B cell (primary cell): ENCODE data around the gene THY1. TPM values are rescaled to one million over a fixed set of nuclear protein-coding genes. Genes with fewer than 3 reads are reported as not detected.

Experiments
- ATAC-seq: fragments of 200-7000 bp; cut with Tn5 transposase; one replicate; pipeline ENCODE4 v1.10.0; 2021; ENCODE audit warnings: low read depth, mild to moderate bottlenecking, moderate number of reproducible peaks, moderate library complexity
- CTCF ChIA-PET: fragments of 350-600 bp; sonication (Branson Sonifier 250); formaldehyde crosslinking; loops from one replicate; lab custom pipeline; 2021; ENCODE audit warnings: antibody characterized with exemption, inconsistent platforms; lab: Charles Lee
- POLR2A ChIA-PET: fragments of 350-600 bp; sonication (Branson Sonifier 250); formaldehyde crosslinking; loops from one replicate; lab custom pipeline; 2021; ENCODE audit warnings: antibody characterized with exemption; lab: Charles Lee
- DNase-seq: peaks from one replicate; pipeline ENCODE4 v3.0.0; 2013
- H2AFZ ChIP-seq: 2 replicates; pipeline ENCODE4 v1.6.1; 2012; ENCODE audit warnings: mild to moderate bottlenecking, low read depth, low read length; ENCODE audit not compliant: insufficient read depth, poor library complexity, severe bottlenecking
- H3K27ac ChIP-seq, 2 donors: 1 replicate in 1 of 2; 2 replicates in 1 of 2; pipeline ENCODE4 v1.5.1; 2012 to 2013; ENCODE audit warnings: low read length in 2 of 2, mild to moderate bottlenecking in 2 of 2, moderate library complexity in 1 of 2
- H3K27me3 ChIP-seq, 4 experiments: fragments of 200-600 bp in 1 of 4; sonication (generic) in 1 of 4; replicated peaks in 1 of 4; 1 replicate in 2 of 4; 2 replicates in 2 of 4; pipeline versions ENCODE4 v1.6.1 to v1.7.0; 2013 to 2016; ENCODE audit warnings: low read length in 3 of 4, mild to moderate bottlenecking in 2 of 4, mixed read lengths in 1 of 4, moderate library complexity in 1 of 4; ENCODE audit not compliant: insufficient read depth in 4 of 4, control insufficient read depth in 3 of 4; ENCODE audit errors: control extremely low read depth in 1 of 4
- H3K36me3 ChIP-seq, 2 experiments: replicated peaks in 1 of 2; 1 replicate in 1 of 2; 2 replicates in 1 of 2; pipeline versions ENCODE4 v1.6.1 to v1.7.1; 2013; ENCODE audit warnings: low read length in 1 of 2; ENCODE audit not compliant: insufficient read depth in 2 of 2, control insufficient read depth in 1 of 2; ENCODE audit errors: control extremely low read depth in 1 of 2, extremely low read depth in 1 of 2
- H3K4me1 ChIP-seq, 2 donors: fragments of 200-600 bp in 1 of 2; sonication (generic) in 1 of 2; 1 replicate in 1 of 2; 2 replicates in 1 of 2; pipeline versions ENCODE4 v1.5.1 to v1.6.1; 2013 to 2017; ENCODE audit warnings: low read length in 2 of 2; ENCODE audit not compliant: control insufficient read depth in 2 of 2, insufficient read depth in 2 of 2
- H3K4me2 ChIP-seq: replicated peaks from 2 replicates; pipeline ENCODE3; 2012; ENCODE audit warnings: mild to moderate bottlenecking, low read depth, low read length; ENCODE audit not compliant: poor library complexity, severe bottlenecking
- H3K4me3 ChIP-seq, 5 experiments: fragments of 200-600 bp in 1 of 5; sonication (generic) in 1 of 5; 1 replicate in 3 of 5; 2 replicates in 2 of 5; pipeline versions ENCODE4 v1.5.1 to v1.7.0; 2011 to 2016; ENCODE audit warnings: low read length in 4 of 5, mild to moderate bottlenecking in 4 of 5, low read depth in 2 of 5, control low read depth in 1 of 5, moderate library complexity in 1 of 5; ENCODE audit not compliant: insufficient read depth in 1 of 5; ENCODE audit errors: control extremely low read depth in 1 of 5, extremely low read depth in 1 of 5
- H3K79me2 ChIP-seq: fragments of 200-600 bp; sonication (generic); one replicate; pipeline ENCODE4 v1.6.0; 2016; ENCODE audit warnings: low read length; ENCODE audit not compliant: control insufficient read depth, insufficient read depth
- H3K9ac ChIP-seq: fragments of 200-600 bp; sonication (generic); 2 replicates; pipeline ENCODE4 v1.6.1; 2017; ENCODE audit warnings: mild to moderate bottlenecking, low read length, moderate library complexity
- H3K9me3 ChIP-seq, 3 donors: one replicate each; pipeline versions ENCODE4 v1.6.1 to v1.7.1; 2013; ENCODE audit warnings: low read length in 2 of 3; ENCODE audit not compliant: control insufficient read depth in 2 of 3, insufficient read depth in 1 of 3; ENCODE audit errors: control extremely low read depth in 1 of 3
- H4K20me1 ChIP-seq: 2 replicates; pipeline ENCODE4 v1.6.0; 2012; ENCODE audit warnings: mild to moderate bottlenecking, low read length; ENCODE audit not compliant: insufficient read depth, control insufficient read depth, poor library complexity, severe bottlenecking
- H3K27ac Mint-ChIP-seq: one replicate; pipeline ENCODE4 v1.8.0; 2021; ENCODE audit warnings: mixed read lengths
- H3K27me3 Mint-ChIP-seq: one replicate; pipeline ENCODE4 v1.8.0; 2021; ENCODE audit warnings: mixed read lengths
- H3K4me1 Mint-ChIP-seq: one replicate; pipeline ENCODE4 v1.8.0; 2021; ENCODE audit warnings: mixed read lengths
- H3K4me3 Mint-ChIP-seq: one replicate; pipeline ENCODE4 v1.8.0; 2021; ENCODE audit warnings: mixed read lengths
- H3K9me3 Mint-ChIP-seq: one replicate; pipeline ENCODE4 v1.8.0; 2022; ENCODE audit warnings: mixed read lengths; ENCODE audit not compliant: insufficient read depth
- CTCF ChIP-seq: fragments of 200-600 bp; IDR thresholded peaks from one replicate; pipeline ENCODE4 v1.8.0; 2022; ENCODE audit warnings: antibody characterized with exemption, mild to moderate bottlenecking
- EZH2 ChIP-seq: IDR thresholded peaks from 2 replicates; pipeline ENCODE4 v1.6.1; 2012; ENCODE audit warnings: borderline replicate concordance, low read depth, mild to moderate bottlenecking, moderate library complexity, low read length; ENCODE audit not compliant: insufficient read depth, poor library complexity, severe bottlenecking
- WGBS: methylation state at CpG from one replicate; pipeline ENCODE4 v1.1.5; 2013; ENCODE audit warnings: missing lambda C conversion rate; ENCODE audit not compliant: insufficient coverage; 5-methylcytosine and 5-hydroxymethylcytosine counted together
- intact Hi-C: fragments of 100-400 bp; cut with micrococcal nuclease; formaldehyde crosslinking; loops from one replicate; pipeline ENCODE4 v1.10.0; 2022
- polyA plus RNA-seq: library from polyadenylated mRNA; depleted of rRNA; stranded (reverse); fragments of >200 nt; gene quantifications from 2 replicates; pipeline ENCODE4 v1.2.3, GENCODE V29; 2012
- total RNA-seq, 2 donors: library from RNA; stranded (reverse); fragments of 120-200 nt in 1 of 2; gene quantifications; 1 replicate in 1 of 2; 2 replicates in 1 of 2; pipeline versions ENCODE4 v1.2.3 to v1.2.4, GENCODE V29; 2013 to 2022

Gene THY1
- total and polyA plus RNA-seq, 2 donors (not counting 1 experiment from before 2014, with no cell fraction given) = not detected

GRCh38 chr11:119461229-119461963 is 38.4 kb upstream of the THY1 start:
- ChIA-PET POLR2A (interaction anchor here (0.6 to 0.7 kb wide), 2 partner anchors 12 to 33 kb away, joined by 5 to 6 read pairs; no protein-coding TSS in a partner anchor), CTCF (interaction anchor here (0.6 to 0.9 kb wide), 2 partner anchors 13 to 1816 kb away, joined by 3 to 4 read pairs; no protein-coding TSS in a partner anchor)
- Mint-ChIP-seq H3K9me3 (peaks cover 3% of the 10 kb centered on the region), H3K27ac (no peak overlapping the region), H3K4me1 (no peaks in the 10 kb centered on the region), H3K4me3 (no peak overlapping the region), H3K27me3 (peaks cover 37% of the 10 kb centered on the region)
- DNase-seq (no peak), ATAC-seq (no peak)
- Histone ChIP-seq H3K9me3 (peaks cover 0 to 7% (median 0%) of the 10 kb centered on the region in 3 donors), H3K27ac (no peak overlapping the region), H4K20me1 (no peaks in the 10 kb centered on the region), H3K9ac (no peak overlapping the region), H3K4me1 (no peaks in the 10 kb centered on the region), H3K27me3 (peaks cover 0 to 2% (median 0%) of the 10 kb centered on the region in 4 experiments), H3K4me3 (no peak overlapping the region), H3K36me3 (no peaks in the 10 kb centered on the region), H2AFZ (no peak overlapping the region), H3K79me2 (no peaks in the 10 kb centered on the region), H3K4me2 (no peak overlapping the region)
- 74% methylated on average over 4 of the region's 4 CpGs for WGBS
- TF ChIP-seq CTCF (no peak), EZH2 (no peak)
- intact Hi-C loops = no loop called here

- Mint-ChIP-seq H3K4me1 (no peaks in the 10 kb centered on the region), H3K4me3 (no peak overlapping the region), H3K27ac (no peak overlapping the region), H3K27me3 (peaks cover 37% of the 10 kb centered on the region), H3K9me3 (no peaks in the 10 kb centered on the region)
- Histone ChIP-seq H2AFZ (no peak overlapping the region), H3K9ac (no peak overlapping the region), H4K20me1 (no peaks in the 10 kb centered on the region), H3K4me3 (no peak overlapping the region), H3K4me1 (no peaks in the 10 kb centered on the region), H3K79me2 (no peaks in the 10 kb centered on the region), H3K27ac (no peak overlapping the region), H3K27me3 (no peaks in the 10 kb centered on the region), H3K36me3 (no peaks in the 10 kb centered on the region), H3K9me3 (peaks cover 0 to under 1% (median 0%) of the 10 kb centered on the region in 3 donors), H3K4me2 (no peak overlapping the region)
- DNase-seq = no peak
- ChIA-PET POLR2A (interaction anchor here (0.6 kb wide), 1 partner anchor 32 kb away, joined by 6 read pairs; no protein-coding TSS in a partner anchor), CTCF (interaction anchor here (0.9 kb wide), 1 partner anchor 14 kb away, joined by 3 read pairs; no protein-coding TSS in a partner anchor)
- whole genome bisulfite sequencing = no CpG with 5 or more reads among the region's 4 CpGs
- intact Hi-C loops = no loop called here
- TF ChIP-seq CTCF = no peak
- no peak for TF ChIP-seq EZH2
- no peak for ATAC-seq
Observed at GRCh38 chr11:119460582-119460981, 37.6 kb upstream of the THY1 start.
